ENCODE data around the gene RB1. TPM values are rescaled to one million over a fixed set of nuclear protein-coding genes. Genes with fewer than 3 reads are reported as not detected.

Gene RB1
- polyA plus RNA-seq, 2 of the 4 experiments (the other 2 are of a cell fraction) = 17.7 to 22.2 TPM

DNA sequence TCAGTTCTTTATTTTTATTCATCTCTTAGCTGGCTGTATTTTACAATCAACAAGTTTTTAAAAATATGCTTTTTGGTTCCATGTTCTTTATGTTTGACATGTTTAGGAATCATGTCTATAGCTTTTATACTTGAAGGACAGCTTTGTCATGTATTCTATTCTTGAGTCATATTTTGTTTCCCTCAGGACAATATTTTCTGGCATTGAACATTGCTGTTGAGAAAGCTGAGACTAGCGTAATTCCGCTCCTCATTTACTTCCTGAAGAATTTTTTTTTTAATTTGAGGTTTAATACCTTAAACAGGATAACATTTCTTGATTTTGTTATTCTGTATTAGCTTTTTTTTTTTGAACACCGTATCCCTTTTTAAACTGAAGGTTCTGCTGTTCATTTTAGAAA, 53.2 kb downstream of the RB1 start:
- no peak overlapping the region for H3K27ac ChIP-seq
- 65% methylated on average over 3 of the region's 3 CpGs for WGBS (ENCODE audit: missing lambda C conversion rate)
- DNase-seq (ENCODE audit: low read depth in 1 of 2, low spot score in 1 of 2) = no peak
- H3K4me2 ChIP-seq = no peak overlapping the region
- H3K4me3 ChIP-seq = no peak overlapping the region
- ChIA-PET POLR2A (no interaction called here), CTCF (interaction anchor here (0.9 kb wide), 1 partner anchor 208 kb away, joined by 4 read pairs; no protein-coding TSS in a partner anchor)
- no peak for ATAC-seq
- no peak for FAIRE-seq
- H3K4me1 ChIP-seq = no peaks in the 10 kb centered on the region
- peaks cover 4% of the 10 kb centered on the region; the same call in 2 of the 3 replicates for H3K9me3 ChIP-seq
- no peak for TF ChIP-seq ESRRA (IDR thresholded peaks at IDR 0.05; ENCODE audit: borderline replicate concordance, low read length)
- no peak for TF ChIP-seq CEBPB (IDR thresholded peaks at IDR 0.05)
- TF ChIP-seq ZNF302 (CRISPR knock-in tag; IDR thresholded peaks at IDR 0.05) = no peak

DNA sequence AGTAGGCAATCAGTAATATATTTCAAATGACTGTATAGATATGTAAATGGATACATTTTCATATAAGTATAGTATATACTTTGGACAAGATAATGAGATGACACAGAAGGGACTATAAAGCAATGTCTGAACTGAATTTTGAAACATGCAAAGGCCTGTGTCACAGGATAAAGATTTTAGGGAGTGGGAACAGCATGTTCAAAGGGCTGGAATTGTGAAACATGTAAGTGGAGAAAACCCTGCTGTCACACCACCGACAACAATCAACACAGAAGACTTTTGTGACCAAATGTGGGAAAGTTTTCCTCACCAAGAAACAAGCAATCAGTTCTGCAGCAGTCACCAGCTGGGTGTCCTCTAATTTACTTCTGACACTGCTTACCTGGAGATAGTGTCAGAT, 66.4 kb downstream of the RB1 start:
- CTCF ChIA-PET = no interaction called here
- Histone ChIP-seq H3K4me3 (no peak overlapping the region), H3K27ac (no peak overlapping the region), H3K4me1 (no peaks in the 10 kb centered on the region), H3K9me3 (no peaks in the 10 kb centered on the region), H3K4me2 (no peak overlapping the region)
- ATAC-seq (no peak), FAIRE-seq (no peak), DNase-seq (ENCODE audit: low read depth in 1 of 2, low spot score in 1 of 2) (no peak)
- POLR2A ChIA-PET = no interaction called here
- TF ChIP-seq RAD21 (conservative IDR thresholded peaks at IDR 0.05 in 1 of 2, IDR thresholded peaks at IDR 0.05 in 1 of 2) (no peak), MAZ (IDR thresholded peaks at IDR 0.05; ENCODE audit: borderline replicate concordance, low read depth, low read length) (no peak), CHD2 (IDR thresholded peaks at IDR 0.05; ENCODE audit: low read length, partially characterized antibody) (no peak), ZSCAN20 (CRISPR knock-in tag; IDR thresholded peaks at IDR 0.05) (no peak), TFCP2L1 (CRISPR knock-in tag; IDR thresholded peaks at IDR 0.05) (no peak), RFX5 (IDR thresholded peaks at IDR 0.05) (no peak), JUNB (IDR thresholded peaks at IDR 0.05) (no peak), CHD4 (IDR thresholded peaks at IDR 0.05; ENCODE audit: borderline replicate concordance) (no peak), POLR2AphosphoS2 (conservative IDR thresholded peaks at IDR 0.05; ENCODE audit: low read length) (no peak)
- TF ChIP-seq, protein P1, sequence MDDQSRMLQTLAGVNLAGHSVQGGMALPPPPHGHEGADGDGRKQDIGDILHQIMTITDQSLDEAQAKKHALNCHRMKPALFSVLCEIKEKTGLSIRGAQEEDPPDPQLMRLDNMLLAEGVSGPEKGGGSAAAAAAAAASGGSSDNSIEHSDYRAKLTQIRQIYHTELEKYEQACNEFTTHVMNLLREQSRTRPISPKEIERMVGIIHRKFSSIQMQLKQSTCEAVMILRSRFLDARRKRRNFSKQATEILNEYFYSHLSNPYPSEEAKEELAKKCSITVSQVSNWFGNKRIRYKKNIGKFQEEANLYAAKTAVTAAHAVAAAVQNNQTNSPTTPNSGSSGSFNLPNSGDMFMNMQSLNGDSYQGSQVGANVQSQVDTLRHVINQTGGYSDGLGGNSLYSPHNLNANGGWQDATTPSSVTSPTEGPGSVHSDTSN (IDR thresholded peaks at IDR 0.05) = no peak
- TF ChIP-seq, protein P2, sequence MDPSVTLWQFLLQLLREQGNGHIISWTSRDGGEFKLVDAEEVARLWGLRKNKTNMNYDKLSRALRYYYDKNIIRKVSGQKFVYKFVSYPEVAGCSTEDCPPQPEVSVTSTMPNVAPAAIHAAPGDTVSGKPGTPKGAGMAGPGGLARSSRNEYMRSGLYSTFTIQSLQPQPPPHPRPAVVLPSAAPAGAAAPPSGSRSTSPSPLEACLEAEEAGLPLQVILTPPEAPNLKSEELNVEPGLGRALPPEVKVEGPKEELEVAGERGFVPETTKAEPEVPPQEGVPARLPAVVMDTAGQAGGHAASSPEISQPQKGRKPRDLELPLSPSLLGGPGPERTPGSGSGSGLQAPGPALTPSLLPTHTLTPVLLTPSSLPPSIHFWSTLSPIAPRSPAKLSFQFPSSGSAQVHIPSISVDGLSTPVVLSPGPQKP (IDR thresholded peaks at IDR 0.05; ENCODE audit: low read depth, low read length) = no peak
- TF ChIP-seq, protein P3, sequence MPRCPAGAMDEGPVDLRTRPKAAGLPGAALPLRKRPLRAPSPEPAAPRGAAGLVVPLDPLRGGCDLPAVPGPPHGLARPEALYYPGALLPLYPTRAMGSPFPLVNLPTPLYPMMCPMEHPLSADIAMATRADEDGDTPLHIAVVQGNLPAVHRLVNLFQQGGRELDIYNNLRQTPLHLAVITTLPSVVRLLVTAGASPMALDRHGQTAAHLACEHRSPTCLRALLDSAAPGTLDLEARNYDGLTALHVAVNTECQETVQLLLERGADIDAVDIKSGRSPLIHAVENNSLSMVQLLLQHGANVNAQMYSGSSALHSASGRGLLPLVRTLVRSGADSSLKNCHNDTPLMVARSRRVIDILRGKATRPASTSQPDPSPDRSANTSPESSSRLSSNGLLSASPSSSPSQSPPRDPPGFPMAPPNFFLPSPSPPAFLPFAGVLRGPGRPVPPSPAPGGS (IDR thresholded peaks at IDR 0.05) = no peak
- 83% methylated on average over 1 of the region's 1 CpG for WGBS (ENCODE audit: missing lambda C conversion rate)

DNA sequence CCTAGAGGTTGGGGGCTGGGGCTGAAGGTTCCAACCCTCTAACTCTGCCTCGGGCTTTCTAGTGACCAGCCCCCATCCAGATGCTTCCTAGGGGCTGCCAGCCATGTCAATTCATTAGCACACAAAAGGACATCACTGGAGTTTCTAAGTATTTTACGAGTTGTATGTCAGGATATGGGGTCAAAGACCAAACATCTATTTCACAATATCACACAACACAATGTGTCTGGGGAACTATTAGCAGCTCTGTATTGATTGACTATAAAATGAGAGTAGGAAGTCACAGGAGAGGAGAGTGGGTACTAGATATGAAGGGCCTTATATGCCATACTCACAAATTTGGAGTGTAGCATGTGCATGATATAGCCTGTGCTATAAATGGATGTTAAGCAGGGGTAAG, 67.3 kb downstream of the RB1 start:
- no peak overlapping the region for H3K27ac ChIP-seq
- CTCF ChIA-PET = no interaction called here
- no peaks in the 10 kb centered on the region for H3K4me1 ChIP-seq
- DNase-seq (ENCODE audit: low read depth in 1 of 2, low spot score in 1 of 2) = no peak
- ATAC-seq = no peak
- H3K9me3 ChIP-seq = no peaks in the 10 kb centered on the region
- no peak for FAIRE-seq
- no peak overlapping the region for H3K4me3 ChIP-seq
- H3K4me2 ChIP-seq = no peak overlapping the region
- POLR2A ChIA-PET = no interaction called here
- WGBS (ENCODE audit: missing lambda C conversion rate) = 75% methylated on average over 2 of the region's 2 CpGs
- TF ChIP-seq, protein P4, sequence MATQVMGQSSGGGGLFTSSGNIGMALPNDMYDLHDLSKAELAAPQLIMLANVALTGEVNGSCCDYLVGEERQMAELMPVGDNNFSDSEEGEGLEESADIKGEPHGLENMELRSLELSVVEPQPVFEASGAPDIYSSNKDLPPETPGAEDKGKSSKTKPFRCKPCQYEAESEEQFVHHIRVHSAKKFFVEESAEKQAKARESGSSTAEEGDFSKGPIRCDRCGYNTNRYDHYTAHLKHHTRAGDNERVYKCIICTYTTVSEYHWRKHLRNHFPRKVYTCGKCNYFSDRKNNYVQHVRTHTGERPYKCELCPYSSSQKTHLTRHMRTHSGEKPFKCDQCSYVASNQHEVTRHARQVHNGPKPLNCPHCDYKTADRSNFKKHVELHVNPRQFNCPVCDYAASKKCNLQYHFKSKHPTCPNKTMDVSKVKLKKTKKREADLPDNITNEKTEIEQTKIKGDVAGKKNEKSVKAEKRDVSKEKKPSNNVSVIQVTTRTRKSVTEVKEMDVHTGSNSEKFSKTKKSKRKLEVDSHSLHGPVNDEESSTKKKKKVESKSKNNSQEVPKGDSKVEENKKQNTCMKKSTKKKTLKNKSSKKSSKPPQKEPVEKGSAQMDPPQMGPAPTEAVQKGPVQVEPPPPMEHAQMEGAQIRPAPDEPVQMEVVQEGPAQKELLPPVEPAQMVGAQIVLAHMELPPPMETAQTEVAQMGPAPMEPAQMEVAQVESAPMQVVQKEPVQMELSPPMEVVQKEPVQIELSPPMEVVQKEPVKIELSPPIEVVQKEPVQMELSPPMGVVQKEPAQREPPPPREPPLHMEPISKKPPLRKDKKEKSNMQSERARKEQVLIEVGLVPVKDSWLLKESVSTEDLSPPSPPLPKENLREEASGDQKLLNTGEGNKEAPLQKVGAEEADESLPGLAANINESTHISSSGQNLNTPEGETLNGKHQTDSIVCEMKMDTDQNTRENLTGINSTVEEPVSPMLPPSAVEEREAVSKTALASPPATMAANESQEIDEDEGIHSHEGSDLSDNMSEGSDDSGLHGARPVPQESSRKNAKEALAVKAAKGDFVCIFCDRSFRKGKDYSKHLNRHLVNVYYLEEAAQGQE (IDR thresholded peaks at IDR 0.05) = no peak
- TF ChIP-seq NR3C1 (IDR thresholded peaks at IDR 0.05) (no peak), CHD2 (IDR thresholded peaks at IDR 0.05; ENCODE audit: low read length, partially characterized antibody) (no peak), CHD4 (IDR thresholded peaks at IDR 0.05; ENCODE audit: borderline replicate concordance) (no peak), POLR2A (IDR thresholded peaks at IDR 0.05; ENCODE audit: low read length) (no peak)
- TF ChIP-seq, protein P5, sequence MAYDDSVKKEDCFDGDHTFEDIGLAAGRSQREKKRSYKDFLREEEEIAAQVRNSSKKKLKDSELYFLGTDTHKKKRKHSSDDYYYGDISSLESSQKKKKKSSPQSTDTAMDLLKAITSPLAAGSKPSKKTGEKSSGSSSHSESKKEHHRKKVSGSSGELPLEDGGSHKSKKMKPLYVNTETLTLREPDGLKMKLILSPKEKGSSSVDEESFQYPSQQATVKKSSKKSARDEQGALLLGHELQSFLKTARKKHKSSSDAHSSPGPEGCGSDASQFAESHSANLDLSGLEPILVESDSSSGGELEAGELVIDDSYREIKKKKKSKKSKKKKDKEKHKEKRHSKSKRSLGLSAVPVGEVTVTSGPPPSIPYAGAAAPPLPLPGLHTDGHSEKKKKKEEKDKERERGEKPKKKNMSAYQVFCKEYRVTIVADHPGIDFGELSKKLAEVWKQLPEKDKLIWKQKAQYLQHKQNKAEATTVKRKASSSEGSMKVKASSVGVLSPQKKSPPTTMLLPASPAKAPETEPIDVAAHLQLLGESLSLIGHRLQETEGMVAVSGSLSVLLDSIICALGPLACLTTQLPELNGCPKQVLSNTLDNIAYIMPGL (CRISPR knock-in tag; IDR thresholded peaks at IDR 0.05; ENCODE audit: borderline replicate concordance) = no peak
- TF ChIP-seq, protein P6, sequence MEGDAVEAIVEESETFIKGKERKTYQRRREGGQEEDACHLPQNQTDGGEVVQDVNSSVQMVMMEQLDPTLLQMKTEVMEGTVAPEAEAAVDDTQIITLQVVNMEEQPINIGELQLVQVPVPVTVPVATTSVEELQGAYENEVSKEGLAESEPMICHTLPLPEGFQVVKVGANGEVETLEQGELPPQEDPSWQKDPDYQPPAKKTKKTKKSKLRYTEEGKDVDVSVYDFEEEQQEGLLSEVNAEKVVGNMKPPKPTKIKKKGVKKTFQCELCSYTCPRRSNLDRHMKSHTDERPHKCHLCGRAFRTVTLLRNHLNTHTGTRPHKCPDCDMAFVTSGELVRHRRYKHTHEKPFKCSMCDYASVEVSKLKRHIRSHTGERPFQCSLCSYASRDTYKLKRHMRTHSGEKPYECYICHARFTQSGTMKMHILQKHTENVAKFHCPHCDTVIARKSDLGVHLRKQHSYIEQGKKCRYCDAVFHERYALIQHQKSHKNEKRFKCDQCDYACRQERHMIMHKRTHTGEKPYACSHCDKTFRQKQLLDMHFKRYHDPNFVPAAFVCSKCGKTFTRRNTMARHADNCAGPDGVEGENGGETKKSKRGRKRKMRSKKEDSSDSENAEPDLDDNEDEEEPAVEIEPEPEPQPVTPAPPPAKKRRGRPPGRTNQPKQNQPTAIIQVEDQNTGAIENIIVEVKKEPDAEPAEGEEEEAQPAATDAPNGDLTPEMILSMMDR (IDR thresholded peaks at IDR 0.05) = no peak
- TF ChIP-seq, protein P1 (IDR thresholded peaks at IDR 0.05) = no peak

Data from A549 (cell line).